ENCODE data around the gene DEGS1.

- TF ChIP-seq EZH2 (IDR thresholded peaks at IDR 0.05): no peak
- TF ChIP-seq FOXP2 (optimal IDR thresholded peaks at IDR 0.05; ENCODE audit: control extremely low read depth, extremely low read length, insufficient read depth): no peak
Observed at GRCh38 chr1:224235813-224236493, 52.9 kb downstream of the DEGS1 start.
